NCI-H146 treated with DMSO at 0.1 percent for 48 hours (cell line): ENCODE data around the gene FRMD5.

Experiments
- DNase-seq: peaks from one replicate; lab custom pipeline; 2025; ENCODE audit not compliant: unreplicated experiment; lab: John Stamatoyannopoulos, UW

FRMD5 gene

DNA sequence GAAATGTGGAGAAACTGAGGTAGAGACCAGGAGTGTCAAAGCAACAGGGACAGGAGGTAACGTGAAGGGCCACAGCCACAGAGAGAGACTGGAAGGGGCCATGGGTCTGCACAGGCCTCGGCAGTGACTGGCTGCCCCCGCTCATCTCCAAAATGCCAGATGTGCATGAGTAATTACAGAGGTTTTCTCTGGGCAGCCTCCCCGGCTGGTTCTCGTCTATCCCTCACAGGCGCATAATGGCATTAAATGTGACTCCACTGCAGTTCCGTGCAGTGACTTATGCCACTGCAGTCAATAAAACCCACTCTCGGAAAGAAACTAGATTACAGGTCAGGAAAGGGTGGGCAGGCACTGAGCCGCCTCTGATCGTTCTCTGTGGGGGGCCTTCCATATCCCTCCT, 293.6 kb downstream of the FRMD5 start:
- no peak for DNase-seq

DNA sequence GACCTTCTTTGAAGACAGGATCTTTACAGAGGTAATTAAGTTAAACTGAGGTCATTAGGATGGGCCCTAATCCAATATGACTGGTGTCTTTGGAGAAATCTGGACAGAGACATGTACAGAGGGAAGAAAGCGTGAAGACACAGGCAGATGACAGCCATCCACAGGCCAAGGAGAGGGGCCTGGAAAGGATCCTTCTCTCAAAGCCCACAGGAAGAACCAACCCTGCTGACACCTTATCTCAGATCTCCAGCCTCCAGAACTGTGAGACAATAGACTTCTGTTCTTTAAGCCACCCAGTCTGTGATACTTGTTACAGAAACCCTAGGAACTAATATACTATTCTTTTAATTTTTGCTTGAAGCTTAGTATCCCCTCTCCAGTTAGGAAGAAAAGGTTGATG, 294.1 kb downstream of the FRMD5 start:
- DNase-seq = no peak

DNA sequence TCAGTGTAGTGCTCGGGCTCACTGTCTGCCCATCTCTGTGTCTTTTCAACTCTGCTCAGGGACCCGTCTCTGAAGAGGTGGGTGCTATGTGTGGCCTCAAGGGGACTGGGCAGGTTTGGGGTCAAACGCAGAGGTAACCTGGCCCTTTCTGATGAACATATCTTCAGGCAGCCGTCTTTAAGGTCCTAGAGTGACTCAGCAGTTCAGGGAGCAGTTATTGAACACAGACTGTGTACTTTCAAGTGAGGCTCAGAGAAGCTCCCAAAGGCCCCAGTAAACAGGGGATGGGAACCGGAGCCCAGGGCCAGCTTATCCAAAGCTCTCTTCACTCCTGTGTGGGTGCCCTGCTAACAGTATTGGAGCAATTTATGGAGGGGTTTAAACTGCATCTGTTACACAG, 295.1 kb downstream of the FRMD5 start:
- no peak for DNase-seq

DNA sequence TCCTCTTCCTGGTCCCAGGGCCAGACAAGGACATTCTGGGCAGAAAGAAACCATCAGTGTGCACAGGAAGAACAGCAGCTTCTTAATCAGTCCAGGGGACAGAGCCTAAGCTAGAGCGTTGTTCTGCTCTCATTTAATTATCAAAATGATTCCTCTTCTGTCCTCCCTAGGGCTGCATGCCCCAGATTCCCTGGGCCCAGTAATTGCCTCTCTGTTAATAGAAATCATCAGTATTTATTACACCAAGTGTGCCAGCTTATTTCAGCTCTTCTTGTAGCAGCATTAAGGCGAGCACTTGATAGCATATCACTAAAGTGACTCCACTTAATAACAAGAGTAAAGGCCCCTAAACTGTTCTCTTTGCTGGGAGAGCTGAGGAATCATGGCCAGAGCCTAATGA, 296.2 kb downstream of the FRMD5 start:
- no peak for DNase-seq

DNA sequence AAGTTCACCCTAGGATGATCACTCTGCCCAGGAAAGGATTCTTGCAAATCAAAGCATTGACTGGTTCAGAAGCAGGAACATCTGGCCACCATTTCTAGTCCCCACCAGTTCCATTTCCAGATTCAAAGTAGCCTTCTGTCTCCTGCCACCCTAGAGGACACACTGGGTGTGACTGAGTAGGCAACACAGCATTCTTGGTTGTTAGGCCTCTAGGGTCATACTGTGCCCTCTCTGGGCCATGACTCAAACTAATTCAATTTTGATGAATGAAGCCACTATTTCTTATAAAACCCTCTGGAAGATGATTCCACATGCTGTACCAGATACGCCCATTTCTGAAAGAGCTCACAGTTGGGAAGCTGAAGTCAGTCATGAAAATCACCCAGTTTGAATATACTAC, 298.5 kb downstream of the FRMD5 start:
- no peak for DNase-seq

DNA sequence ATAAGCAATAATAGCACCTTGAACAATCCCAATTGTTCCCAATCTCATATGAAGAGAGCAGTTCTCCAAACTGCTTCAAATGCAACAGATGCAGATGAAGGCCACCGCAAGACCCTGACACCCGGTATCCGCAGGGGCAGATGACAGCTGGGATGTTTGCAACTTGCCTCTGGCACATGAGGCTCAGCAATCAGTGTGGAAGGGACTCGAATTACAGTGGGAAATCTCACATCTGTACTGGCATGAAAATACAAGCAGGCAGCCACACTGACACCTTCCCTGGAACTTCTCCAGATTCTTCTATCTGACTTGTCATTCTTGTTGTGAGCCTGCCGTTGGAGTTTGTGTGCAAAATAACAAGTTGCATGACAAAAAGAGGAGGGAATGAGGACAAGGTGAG, 299.5 kb downstream of the FRMD5 start:
- no peak for DNase-seq

DNA sequence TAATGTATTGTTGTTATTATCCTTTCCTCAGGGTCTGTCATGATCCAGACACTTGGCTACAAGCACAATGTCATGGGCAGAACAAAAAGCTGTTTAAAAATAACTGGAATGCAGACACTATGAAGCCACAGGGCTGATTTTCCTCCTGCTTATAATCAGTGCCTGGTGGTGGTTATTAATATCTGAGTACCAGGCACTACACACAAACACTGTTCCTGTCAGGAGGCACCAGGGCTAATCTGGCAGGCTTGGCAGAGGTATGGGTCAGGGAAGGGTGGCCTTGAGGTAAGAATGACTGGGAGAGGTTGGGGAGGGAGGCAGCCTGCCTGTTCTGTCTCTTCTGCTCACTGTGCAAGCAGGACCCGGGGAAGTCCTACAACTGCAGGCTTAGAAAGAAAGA, 301.1 kb downstream of the FRMD5 start:
- no peak for DNase-seq

DNA sequence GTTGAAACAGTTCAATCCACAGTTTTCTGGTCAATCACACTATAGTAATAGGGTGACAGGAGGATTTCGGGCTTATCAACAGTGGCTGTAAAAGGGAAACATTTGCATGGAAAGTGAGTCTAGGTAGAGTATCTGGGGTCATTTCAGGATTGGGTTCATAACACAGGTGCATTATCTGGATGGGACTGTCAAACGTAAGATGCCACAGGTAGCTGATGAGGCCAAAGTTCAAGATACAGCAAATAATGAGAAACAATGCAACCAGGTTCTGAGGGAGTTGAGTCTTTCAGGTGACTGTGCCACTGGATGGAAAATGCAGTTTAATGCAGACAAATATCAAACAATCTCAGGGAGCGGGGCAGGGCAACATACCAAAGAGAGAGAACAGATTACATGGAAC, 306.0 kb downstream of the FRMD5 start:
- no peak for DNase-seq

DNA sequence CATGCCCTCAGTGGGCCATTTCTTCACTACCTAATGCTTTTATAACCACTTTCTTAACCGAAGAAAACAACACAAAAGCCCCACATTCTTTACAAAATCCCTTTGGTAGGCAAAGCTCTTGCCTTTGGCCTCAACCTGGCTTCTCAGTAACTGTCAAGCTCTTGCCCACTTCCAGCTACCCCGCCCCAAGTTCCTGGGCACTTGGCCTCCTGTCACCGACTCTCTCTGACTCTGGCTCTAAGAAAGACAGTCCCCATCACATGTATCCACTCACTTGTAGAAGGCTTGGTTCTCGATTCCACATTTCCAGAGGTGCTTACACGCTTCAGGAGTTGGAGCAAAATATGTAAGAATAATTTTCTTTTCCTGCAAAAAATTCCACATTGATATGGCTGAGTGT, 307.2 kb downstream of the FRMD5 start:
- DNase-seq = no peak

DNA sequence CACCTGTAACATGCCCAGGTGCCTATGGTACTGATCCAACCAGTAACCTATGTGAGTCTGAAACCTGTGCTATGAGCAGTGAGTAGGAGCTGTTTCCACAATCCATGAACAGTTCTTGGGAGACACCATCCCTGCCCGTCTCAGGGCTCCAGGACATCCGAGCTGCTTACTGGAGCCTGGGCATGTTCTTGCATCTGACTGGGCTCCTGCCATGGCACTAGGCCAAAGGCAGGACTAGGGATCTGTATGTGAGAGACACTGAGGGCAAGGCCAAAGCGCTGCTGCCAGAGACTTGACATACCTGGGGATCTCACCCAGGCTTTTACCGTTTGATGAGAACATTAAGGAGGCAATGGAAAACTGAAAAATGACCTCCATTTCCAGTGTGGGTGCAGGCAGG, 308.5 kb downstream of the FRMD5 start:
- no peak for DNase-seq

DNA sequence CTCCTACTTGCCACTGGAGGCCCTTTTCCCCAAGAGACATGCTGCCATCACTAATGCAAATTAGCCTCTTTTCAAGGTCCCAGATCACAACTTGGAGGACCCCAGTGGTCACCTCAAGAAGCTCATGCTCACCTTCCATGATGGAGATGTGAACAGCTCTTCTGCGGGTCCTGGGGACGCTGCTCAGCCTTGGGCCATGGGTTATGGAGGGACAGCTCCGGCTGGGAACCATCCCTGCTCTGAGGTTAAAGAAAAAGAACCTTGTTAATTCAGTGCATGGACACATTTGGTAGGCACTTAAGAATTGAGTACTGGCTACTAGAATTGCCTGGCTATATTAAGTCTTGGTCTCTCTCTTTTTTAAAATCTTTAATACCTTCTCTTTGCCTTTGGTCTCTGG, 311.5 kb downstream of the FRMD5 start:
- DNase-seq = no peak

DNA sequence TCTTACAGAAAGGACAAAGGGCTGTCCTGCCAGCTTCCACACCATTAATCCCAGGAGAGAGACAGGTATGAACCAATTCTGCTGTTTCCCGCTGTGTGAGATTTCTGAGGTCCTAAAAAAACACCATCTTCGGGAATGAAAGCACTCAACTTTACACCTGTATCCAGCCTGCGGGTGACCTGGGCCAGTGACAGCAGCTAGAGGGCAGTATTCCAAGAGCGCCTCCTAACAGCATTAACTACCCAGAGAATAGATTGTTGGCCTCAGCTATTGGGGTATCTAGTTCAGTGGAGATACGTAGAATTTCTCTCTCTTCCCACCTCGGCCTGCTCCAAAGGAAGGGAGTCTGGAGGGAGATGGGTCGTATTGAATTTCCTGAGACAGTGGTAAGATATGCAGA, 313.1 kb downstream of the FRMD5 start:
- DNase-seq = no peak

DNA sequence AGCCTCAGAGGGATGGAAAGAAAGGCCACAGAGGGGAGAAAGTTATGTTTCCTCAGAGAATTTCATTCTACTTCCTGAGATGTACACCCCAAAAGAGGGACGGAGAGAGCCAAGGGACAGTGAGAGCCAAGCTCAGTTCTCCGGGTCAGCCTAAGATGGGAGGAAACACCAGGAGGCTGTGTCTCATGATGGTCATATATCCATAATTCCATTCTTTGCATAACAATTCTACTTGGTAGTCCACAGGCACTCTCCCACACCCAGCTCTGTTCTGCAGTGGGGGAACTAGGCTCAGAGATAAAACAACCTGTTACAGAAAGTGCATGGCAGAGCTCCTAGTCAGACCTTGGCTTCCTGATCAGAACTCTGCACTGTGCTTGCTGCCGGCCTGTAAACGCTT, 313.8 kb downstream of the FRMD5 start:
- no peak for DNase-seq

DNA sequence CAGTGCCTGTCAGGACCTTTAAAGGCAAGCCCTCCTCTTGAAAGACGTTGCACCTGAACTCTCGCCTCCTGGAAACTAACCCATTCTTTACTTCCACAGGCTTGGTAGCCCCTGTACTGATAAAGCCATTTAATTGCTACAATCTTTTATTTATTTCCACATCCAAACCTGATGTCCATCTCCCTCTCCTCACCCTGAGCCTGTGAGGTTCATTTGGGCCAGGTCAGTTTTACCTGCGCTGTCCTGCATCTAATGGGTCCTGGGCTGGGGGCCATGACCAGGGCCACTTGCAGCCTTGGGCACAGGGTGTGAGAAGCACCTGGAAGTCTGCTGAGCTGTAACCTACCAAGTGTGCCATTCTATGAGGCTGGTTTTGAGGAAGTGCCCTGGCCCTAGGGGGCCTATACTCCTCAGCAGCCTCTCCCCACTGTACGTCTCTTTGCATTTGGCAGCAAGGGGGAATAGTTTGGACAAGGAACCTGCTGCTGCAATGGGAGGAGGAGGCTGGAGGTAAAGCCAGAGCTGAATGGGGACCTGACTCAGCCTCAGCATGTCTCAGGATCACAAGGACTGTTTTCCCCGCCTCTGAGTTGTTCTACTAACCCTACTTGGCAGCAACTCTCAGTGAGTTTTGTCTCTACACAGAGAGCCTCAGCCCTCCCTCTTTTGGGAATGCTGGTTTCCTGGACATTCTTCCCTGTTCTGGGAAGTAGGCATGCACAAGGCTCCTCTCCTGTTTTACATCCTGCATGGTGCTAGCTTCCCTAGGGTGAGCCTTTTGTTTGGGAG, 314.5 kb downstream of the FRMD5 start:
- no peak for DNase-seq

DNA sequence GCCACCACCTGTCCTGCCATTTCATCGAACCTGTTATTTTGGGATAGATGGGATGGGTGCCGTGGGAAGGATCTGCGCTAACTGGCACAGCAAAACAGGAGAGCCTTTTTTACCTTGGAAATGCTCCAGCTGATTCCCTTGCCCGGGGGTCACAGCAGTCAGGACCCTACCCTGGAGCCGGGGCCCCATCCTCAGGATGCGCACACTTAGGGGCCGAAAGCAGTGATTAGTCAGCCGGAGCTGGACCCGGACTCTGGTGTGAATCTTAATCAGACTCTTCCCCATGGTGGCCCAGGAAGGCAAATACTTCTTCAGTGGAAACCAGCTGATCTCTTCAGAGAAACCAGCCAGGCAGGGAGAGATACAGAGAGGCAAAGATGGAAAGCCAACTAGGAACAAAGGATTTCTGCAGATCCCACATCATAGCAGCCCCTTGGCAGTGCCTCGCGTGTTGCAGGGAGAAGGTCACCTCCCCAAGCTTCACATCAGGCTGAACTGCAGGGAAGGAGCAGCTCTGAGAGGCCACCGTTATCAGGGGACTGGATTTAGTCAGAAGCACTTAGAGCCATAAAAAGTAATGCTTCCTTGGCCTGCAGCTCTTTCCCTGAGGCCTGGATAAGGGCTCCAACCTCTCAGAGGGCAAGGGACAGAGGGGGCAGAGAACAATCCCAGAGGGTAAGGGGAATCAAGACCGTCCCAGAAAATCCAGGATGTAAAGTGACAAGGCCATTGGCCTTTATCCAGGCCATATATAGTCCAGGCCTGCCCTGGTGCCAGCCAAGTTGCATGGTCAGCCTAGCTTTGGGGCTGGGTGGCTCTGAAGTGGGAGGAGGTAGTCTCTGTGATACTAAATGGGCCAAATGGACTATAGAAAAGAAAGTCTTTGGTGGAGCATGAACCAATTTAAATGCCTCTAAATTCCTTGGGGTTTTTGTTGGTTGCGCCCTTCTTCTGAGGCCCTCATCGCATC, 315.4 kb downstream of the FRMD5 start:
- DNase-seq = no peak

DNA sequence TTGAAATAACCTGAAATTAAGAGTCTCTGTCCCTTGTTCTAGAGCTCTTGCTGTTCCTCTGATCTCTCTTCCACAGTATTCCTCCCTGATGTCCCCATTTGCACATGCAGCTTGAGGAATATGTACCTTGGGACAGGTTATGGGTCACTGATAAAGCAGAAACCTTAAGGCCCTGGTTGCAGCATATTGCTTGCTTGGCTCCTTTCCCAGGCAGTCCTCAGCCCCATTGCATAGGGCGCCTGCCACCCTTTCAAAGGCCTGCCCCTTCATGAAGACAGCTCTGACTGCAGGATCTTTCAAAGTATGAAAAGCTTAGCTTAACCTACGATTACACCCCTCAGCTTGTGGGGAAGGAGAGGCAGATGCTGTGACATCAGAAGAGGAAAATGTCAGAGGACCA, 316.6 kb downstream of the FRMD5 start:
- DNase-seq = no peak

DNA sequence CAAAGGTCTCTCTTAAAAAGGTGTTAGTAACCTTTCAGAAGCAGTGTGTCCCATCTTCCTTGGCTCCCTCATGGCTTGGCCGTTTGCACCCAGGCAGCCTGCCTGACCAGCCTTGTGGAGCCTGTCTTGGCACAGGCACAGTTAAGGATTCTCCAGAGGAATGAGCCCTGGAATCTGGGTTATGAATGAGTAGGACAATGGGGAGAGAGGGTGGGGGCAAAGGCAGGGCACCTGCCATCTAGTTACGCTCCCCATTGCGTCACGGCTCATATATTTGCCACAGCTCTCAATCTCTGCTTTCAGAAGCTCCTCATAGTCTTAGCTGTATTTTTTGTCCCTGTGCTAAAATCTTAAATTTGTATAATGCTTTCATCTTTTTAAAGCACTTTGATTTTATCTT, 317.7 kb downstream of the FRMD5 start:
- DNase-seq = no peak

DNA sequence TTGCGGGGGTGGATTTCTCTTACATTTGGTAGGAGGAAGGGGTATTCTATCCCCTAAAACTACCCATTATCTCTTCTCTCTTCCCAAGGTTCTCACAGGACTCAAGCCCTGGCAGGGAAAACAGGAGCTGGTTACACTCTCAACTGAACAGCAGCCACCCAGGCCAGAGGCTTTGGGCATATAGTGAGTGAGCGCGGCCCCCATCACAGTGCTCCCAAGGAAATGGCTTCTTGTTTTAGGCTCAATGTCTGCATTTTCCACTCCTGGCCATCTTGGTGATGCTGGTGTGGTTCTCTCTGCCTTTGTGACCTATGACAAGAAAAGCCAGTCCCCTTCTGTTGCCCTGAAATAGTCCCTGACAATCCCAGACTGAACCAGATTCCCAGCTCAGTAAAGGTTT, 318.2 kb downstream of the FRMD5 start:
- no peak for DNase-seq

DNA sequence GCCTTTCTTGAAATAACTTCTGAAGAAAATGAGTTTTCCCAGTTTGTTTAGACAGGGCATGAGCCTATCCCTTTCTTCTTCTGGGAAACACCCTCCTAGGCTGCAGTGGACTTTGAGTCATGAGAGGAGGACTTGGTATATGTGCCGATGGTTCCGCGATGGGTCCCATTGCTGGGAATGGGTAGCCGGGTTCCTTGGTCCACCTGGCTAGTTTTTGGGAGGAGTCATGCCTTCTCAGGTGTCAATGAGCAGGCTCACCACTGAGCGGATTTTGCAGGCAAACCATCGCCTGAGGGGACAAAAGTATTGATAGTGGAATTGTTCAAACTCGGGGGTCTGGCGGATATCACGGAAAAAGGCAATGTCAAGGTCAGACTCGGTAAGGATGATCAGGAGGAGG, 321.4 kb downstream of the FRMD5 start:
- no peak for DNase-seq

DNA sequence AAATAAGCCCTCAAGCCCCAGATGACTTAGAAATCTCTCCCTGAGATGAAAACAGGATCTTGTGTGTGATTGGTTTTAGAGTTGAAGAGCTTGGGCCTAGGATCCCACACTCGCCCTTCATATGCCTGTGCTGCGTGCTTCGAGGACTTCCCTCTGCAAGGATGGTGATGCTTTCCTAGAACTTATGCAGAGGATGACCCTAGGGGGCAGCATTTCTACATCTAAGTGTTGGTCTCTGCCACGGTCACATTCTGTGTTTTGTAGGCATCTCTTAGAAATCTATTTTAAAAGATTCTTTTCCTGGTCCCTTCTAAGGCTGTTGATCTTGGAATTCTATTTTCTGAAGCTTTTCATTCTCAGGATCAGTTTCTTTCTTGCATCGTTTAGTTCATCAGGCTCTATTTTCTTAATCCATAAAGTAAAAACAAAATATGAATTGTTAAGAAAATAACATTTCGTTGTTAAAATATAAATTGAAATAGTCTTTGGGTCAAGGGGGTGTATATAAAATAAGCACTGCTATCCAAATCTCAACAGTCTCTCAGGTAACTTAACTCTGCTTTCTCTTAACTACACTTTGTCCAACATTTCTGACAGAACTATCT, 322.6 kb downstream of the FRMD5 start:
- DNase-seq = no peak

DNA sequence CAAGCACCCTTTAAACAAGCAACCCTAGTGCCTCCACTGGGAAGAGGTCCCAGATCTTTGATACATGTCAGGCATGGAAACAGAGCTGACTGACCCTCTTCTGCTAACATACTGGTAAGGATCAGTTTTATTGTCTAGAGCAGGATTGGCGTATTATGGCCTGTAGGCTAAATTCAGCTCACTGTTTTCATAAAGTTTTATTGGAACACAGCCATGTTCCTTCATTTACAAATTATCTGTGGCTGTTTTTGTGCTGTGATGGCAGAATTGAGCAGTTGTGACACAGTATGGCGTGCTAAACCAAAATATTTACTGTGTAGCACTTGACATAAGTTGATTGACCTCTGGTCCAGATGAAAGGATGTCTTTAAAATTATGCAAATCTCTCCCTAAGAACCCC, 323.2 kb downstream of the FRMD5 start:
- DNase-seq = no peak

DNA sequence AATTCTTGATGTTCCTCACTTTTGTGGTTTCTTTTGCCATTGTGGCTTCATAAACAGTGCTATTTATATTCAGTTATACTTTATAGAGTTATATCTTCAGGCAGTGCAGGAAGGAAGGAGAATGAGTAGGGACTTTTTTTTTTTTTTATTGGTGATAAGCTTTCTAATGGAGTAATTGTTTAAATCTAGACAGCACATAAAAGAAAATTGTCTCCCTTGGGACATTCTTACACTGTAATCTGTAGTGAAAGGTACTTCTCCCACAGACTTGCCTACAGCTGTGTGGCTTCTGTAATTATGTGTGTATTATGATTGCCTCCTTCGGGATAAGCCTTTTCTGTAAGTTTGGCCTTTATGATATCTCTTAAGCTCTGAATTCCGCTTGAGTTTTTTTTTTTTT, 326.7 kb downstream of the FRMD5 start:
- no peak for DNase-seq
